GM12892 (cell line): ENCODE data around the gene PNPLA2.

Experiments used
- POLR2A ChIP-seq: IDR thresholded peaks from 2 replicates; pipeline ENCODE4 v1.6.1; 2011; ENCODE audit warnings: low read depth, low read length, control low read depth
- TAF1 ChIP-seq: IDR thresholded peaks from 2 replicates; pipeline ENCODE4 v1.6.1; 2011; ENCODE audit warnings: low read depth, mild to moderate bottlenecking, control low read depth, low read length, borderline replicate concordance

GRCh38 chr11:837189-837989, 18.7 kb downstream of the PNPLA2 start:
- TF ChIP-seq POLR2A (no peak), TAF1 (no peak)
